ENCODE data around the gene SH3GL1.
"Not testable (repeated sequence)": the region's sequence is repeated elsewhere in the genome, so short reads cannot be mapped to it uniquely, and the experiment has no call there.

Gene SH3GL1

DNA sequence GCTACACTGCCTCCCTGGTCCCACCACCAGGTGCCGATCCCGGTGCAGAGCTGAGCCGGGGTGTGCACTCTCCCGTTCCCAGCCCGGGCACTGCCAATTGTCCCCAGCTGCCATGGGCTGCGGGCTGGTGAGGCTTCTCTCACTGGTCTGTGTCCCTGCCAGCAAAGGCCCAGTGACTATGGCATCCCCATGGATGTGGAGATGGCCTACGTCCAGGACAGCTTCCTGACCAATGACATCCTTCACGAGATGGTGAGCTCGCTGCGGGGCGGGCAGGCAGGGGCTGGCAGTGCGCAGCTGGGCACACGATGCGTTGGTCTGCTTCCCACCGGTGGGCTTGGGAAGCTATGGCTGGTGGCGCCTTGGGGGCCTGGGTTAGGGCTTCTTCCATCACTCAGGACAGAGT, 42.4 kb downstream of the SH3GL1 start:
- no peak overlapping the region for H3K4me3 ChIP-seq (ENCODE audit: low read depth, low read length)
- TF ChIP-seq CTCF (IDR thresholded peaks at IDR 0.05; ENCODE audit: control insufficient read depth, extremely low read depth, insufficient read depth) = no peak
- no peak for DNase-seq (ENCODE audit: low read depth)

- no peak for DNase-seq (ENCODE audit: low read depth)
- no peak for TF ChIP-seq CTCF (IDR thresholded peaks at IDR 0.05; ENCODE audit: control insufficient read depth, extremely low read depth, insufficient read depth)
Measured at GRCh38 chr19:4357095-4357797, 43.1 kb downstream of the SH3GL1 start.

GRCh38 chr19:4354897-4355296, 45.5 kb downstream of the SH3GL1 start:
- DNase-seq (ENCODE audit: low read depth) = no peak
- no peak overlapping the region for H3K4me3 ChIP-seq (ENCODE audit: low read depth, low read length)
- TF ChIP-seq CTCF (IDR thresholded peaks at IDR 0.05; ENCODE audit: control insufficient read depth, extremely low read depth, insufficient read depth) = no peak

More at GRCh38 chr19:4357095-4357797, 43.1 kb downstream of the SH3GL1 start:
- H3K4me3 ChIP-seq (ENCODE audit: low read depth, low read length) = no peak overlapping the region

DNA sequence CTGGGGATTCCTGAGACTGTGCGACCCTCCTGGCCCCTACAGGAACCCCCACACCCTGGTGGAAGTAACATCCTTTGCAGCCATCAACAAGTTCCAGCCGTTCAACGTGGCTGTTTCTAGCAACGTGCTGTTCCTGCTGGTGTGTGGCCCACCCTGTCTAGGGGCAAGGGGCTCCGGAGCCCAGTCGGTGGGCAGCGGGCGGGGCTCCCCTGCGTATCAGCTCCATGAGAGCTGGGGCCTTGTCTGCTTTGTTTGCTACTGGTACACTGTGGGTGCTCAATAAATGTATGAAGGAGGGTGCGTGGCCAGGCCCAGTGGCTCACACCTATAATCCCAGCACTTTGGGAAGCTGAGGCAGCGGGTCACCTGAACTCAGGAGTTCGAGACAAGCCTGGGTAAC, 46.1 kb downstream of the SH3GL1 start:
- H3K4me3 ChIP-seq (ENCODE audit: low read depth, low read length) = no peak overlapping the region
- TF ChIP-seq CTCF (IDR thresholded peaks at IDR 0.05; ENCODE audit: control insufficient read depth, extremely low read depth, insufficient read depth) = no peak
- no peak for DNase-seq (ENCODE audit: low read depth)

DNA sequence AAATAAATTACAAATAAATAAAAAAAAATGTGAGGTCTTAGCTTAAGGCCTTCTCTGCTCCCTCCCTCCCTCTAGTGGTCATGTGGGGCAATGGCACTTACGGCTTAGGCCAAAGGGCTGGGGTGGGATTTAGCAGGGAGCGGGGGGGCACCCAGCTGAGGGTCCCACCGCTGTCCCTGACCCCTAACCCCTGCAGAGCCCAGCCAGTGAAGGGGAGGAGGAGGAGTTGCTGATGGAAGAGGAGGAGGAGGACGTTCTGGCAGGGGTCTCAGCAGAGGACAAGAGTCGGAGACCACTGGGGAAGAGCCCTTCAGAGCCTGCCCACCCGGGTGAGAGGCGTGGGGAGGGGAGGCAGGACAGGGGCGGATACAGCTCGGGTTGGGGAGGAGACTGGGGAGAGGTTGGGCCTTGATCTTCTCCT, 47.6 kb downstream of the SH3GL1 start:
- no peak for DNase-seq (ENCODE audit: low read depth)
- TF ChIP-seq CTCF (IDR thresholded peaks at IDR 0.05; ENCODE audit: control insufficient read depth, extremely low read depth, insufficient read depth) = peak; percentile 80

DNA sequence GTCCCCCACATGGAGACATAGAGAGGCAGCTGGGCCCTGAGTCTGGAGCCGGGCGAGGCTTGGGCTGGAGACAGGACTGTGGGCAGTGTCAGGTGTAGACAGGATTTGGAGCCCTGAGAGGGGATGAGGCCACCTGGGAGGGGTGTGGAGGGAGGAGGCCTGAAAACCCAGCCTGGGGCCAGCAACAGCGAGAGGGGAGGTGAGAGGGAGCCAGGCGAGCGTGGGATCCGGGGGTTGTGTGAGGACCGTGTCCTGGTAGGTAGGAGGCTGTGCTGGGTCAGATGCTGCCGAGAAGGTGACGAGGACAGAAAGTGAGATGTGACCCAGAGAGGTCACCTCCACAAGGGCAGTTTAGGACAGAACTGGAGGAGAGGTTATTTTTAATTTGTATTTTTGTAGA, 49.6 kb downstream of the SH3GL1 start:
- no peak for DNase-seq (ENCODE audit: low read depth)
- no peak overlapping the region for H3K4me3 ChIP-seq (ENCODE audit: low read depth, low read length)
- no peak for TF ChIP-seq CTCF (IDR thresholded peaks at IDR 0.05; ENCODE audit: control insufficient read depth, extremely low read depth, insufficient read depth)

More for the DNA sequence above, 47.6 kb downstream of the SH3GL1 start:
- H3K4me3 ChIP-seq (ENCODE audit: low read depth, low read length) = no peak overlapping the region

GRCh38 chr19:4350111-4350510, 50.2 kb downstream of the SH3GL1 start:
- no peak overlapping the region for H3K4me3 ChIP-seq (ENCODE audit: low read depth, low read length)
- TF ChIP-seq CTCF (IDR thresholded peaks at IDR 0.05; ENCODE audit: control insufficient read depth, extremely low read depth, insufficient read depth) = no peak
- DNase-seq (ENCODE audit: low read depth) = no peak

GRCh38 chr19:4349225-4349624, 51.1 kb downstream of the SH3GL1 start:
- not testable (repeated sequence) for DNase-seq (ENCODE audit: low read depth); H3K4me3 ChIP-seq (ENCODE audit: low read depth, low read length)

Data from LNCaP clone FGC (cell line).